ENCODE measurements around the gene EFNA5. TPM values are rescaled to one million over a fixed set of nuclear protein-coding genes. Genes with fewer than 3 reads are reported as not detected.

Gene EFNA5
- total RNA-seq, 4 donors from 2014 or later: 16.6 to 35.3 (median 19.3) TPM

GRCh38 chr5:107672211-107673038, 1.7 kb upstream of the EFNA5 start:
- intact Hi-C loops (cut with DNase I; ENCODE audit: low total_unique reads): no loop called here
- TF ChIP-seq POLR2A (IDR thresholded peaks at IDR 0.05): no peak
- TF ChIP-seq CTCF (IDR thresholded peaks at IDR 0.05): no peak
- H3K4me3 ChIP-seq (ENCODE audit: low read depth, poor library complexity, severe bottlenecking): peak overlapping the region; percentile 67
- DNase-seq (ENCODE audit: low spot score in 2 of 2): peak; percentile 81 to 93
- WGBS, 2 donors: 0 to 1% methylated on average over 64 to 66 of the region's 66 CpGs

- DNase-seq (ENCODE audit: low spot score in 2 of 2): peak in 1 of 2 donors; percentile 29
- WGBS, 2 donors: 0 to 1% methylated on average over 15 to 20 of the region's 20 CpGs
- no peak for TF ChIP-seq POLR2A (IDR thresholded peaks at IDR 0.05)
- TF ChIP-seq CTCF (IDR thresholded peaks at IDR 0.05): no peak
- peak overlapping the region; percentile 67 for H3K4me3 ChIP-seq (ENCODE audit: low read depth, poor library complexity, severe bottlenecking)
- intact Hi-C loops (cut with DNase I; ENCODE audit: low total_unique reads): no loop called here
These were observed 1.0 kb upstream of the EFNA5 start for GRCh38 chr5:107671742-107672210.

- TF ChIP-seq POLR2A (IDR thresholded peaks at IDR 0.05) (no peak), CTCF (IDR thresholded peaks at IDR 0.05) (no peak)
- DNase-seq (ENCODE audit: low spot score in 2 of 2): peak; percentile 28 to 86
- H3K4me3 ChIP-seq (ENCODE audit: low read depth, poor library complexity, severe bottlenecking): peak overlapping the region; percentile 67
- 0% methylated on average over 42 to 66 of the region's 77 CpGs for WGBS, 2 donors
- intact Hi-C loops (cut with DNase I; ENCODE audit: low total_unique reads): no loop called here
These were observed 428 bp downstream of the EFNA5 start for GRCh38 chr5:107670087-107670931.

- WGBS, 2 donors: 3 to 5% methylated on average over 39 to 40 of the region's 60 CpGs
- peak; percentile 32 to 89 for DNase-seq (ENCODE audit: low spot score in 2 of 2)
- intact Hi-C loops (cut with DNase I; ENCODE audit: low total_unique reads): no loop called here
- H3K4me3 ChIP-seq (ENCODE audit: low read depth, poor library complexity, severe bottlenecking): peak overlapping the region; percentile 67
- TF ChIP-seq CTCF (IDR thresholded peaks at IDR 0.05) (no peak), POLR2A (IDR thresholded peaks at IDR 0.05) (no peak)
These were observed 1.4 kb downstream of the EFNA5 start for GRCh38 chr5:107669096-107670031.

All from lower leg skin (tissue), 4 donors.